H9 (cell line): ENCODE results near the gene GOT1. TPM values are rescaled to one million over a fixed set of nuclear protein-coding genes. Genes with fewer than 3 reads are reported as not detected.

Experiments
- DNase-seq: peaks from one replicate; pipeline ENCODE4 v3.0.0-alpha.2; 2017
- H2AFZ ChIP-seq: one replicate; pipeline ENCODE4 v1.6.1; 2013; ENCODE audit warnings: mild to moderate bottlenecking, low read length, control low read depth, moderate library complexity
- H2AK5ac ChIP-seq: 2 replicates; pipeline ENCODE4 v1.6.1; 2013; ENCODE audit warnings: low read length, control low read depth, mixed read lengths; ENCODE audit not compliant: insufficient read length
- H2BK120ac ChIP-seq: one replicate; pipeline ENCODE4 v1.6.1; 2013; ENCODE audit warnings: low read depth, mild to moderate bottlenecking, low read length, control low read depth, inconsistent platforms; ENCODE audit not compliant: poor library complexity, severe bottlenecking
- H2BK12ac ChIP-seq: 2 replicates; pipeline ENCODE4 v1.6.1; 2013; ENCODE audit warnings: low read length, control low read depth, mixed read lengths, low read depth; ENCODE audit not compliant: insufficient read length
- H2BK15ac ChIP-seq: 2 replicates; pipeline ENCODE4 v1.6.1; 2013; ENCODE audit warnings: low read depth, low read length, control low read depth
- H2BK20ac ChIP-seq: one replicate; pipeline ENCODE4 v1.6.1; 2013; ENCODE audit warnings: low read depth, mild to moderate bottlenecking, low read length, control low read depth, inconsistent platforms; ENCODE audit not compliant: poor library complexity, severe bottlenecking
- H2BK5ac ChIP-seq: 2 replicates; pipeline ENCODE4 v1.6.1; 2013; ENCODE audit warnings: low read length, control low read depth, mixed read lengths; ENCODE audit not compliant: insufficient read length
- H3K14ac ChIP-seq: 2 replicates; pipeline ENCODE4 v1.6.1; 2013; ENCODE audit warnings: low read length, control low read depth; ENCODE audit not compliant: insufficient read depth
- H3K18ac ChIP-seq: 2 replicates; pipeline ENCODE4 v1.6.1; 2013; ENCODE audit warnings: low read depth, mild to moderate bottlenecking, mixed read lengths, low read length, control low read depth; ENCODE audit not compliant: insufficient read length
- H3K23ac ChIP-seq: 2 replicates; pipeline ENCODE4 v1.6.1; 2013; ENCODE audit warnings: low read length, control low read depth, mixed read lengths, low read depth; ENCODE audit not compliant: insufficient read length
- H3K23me2 ChIP-seq: 2 replicates; pipeline ENCODE4 v1.6.1; 2013; ENCODE audit warnings: low read depth, mild to moderate bottlenecking, mixed read lengths, low read length, control low read depth; ENCODE audit not compliant: insufficient read length, poor library complexity, severe bottlenecking
- H3K27ac ChIP-seq: 2 replicates; pipeline ENCODE4 v1.5.1; 2013; ENCODE audit warnings: low read length, control low read depth, mixed read lengths, low read depth; ENCODE audit not compliant: insufficient read length
- H3K27me3 ChIP-seq: 2 replicates; pipeline ENCODE4 v1.6.1; 2013; ENCODE audit warnings: low read length, control low read depth, inconsistent platforms; ENCODE audit not compliant: insufficient read depth
- H3K4ac ChIP-seq: 2 replicates; pipeline ENCODE4 v1.6.1; 2013; ENCODE audit warnings: low read depth, mild to moderate bottlenecking, control low read depth, inconsistent platforms, low read length, moderate library complexity
- H3K4me1 ChIP-seq: 2 replicates; pipeline ENCODE4 v1.6.1; 2013; ENCODE audit warnings: low read length, control low read depth, inconsistent platforms; ENCODE audit not compliant: insufficient read depth
- H3K4me2 ChIP-seq: 2 replicates; pipeline ENCODE4 v1.6.1; 2013; ENCODE audit warnings: low read length, control low read depth, mixed read lengths; ENCODE audit not compliant: insufficient read length, insufficient read depth
- H3K56ac ChIP-seq: 2 replicates; pipeline ENCODE4 v1.6.1; 2013; ENCODE audit warnings: low read depth, mild to moderate bottlenecking, mixed read lengths, low read length, control low read depth; ENCODE audit not compliant: insufficient read length
- H3K79me1 ChIP-seq: 2 replicates; pipeline ENCODE4 v1.6.1; 2013; ENCODE audit warnings: low read depth, mild to moderate bottlenecking, moderate library complexity, low read length, control low read depth, inconsistent platforms; ENCODE audit not compliant: insufficient read depth, poor library complexity, severe bottlenecking
- H3K79me2 ChIP-seq: 2 replicates; pipeline ENCODE4 v1.6.1; 2013; ENCODE audit warnings: low read length, control low read depth, inconsistent platforms; ENCODE audit not compliant: insufficient read depth
- H3K9ac ChIP-seq: 2 replicates; pipeline ENCODE4 v1.6.1; 2013; ENCODE audit warnings: low read length, control low read depth, mixed read lengths; ENCODE audit not compliant: insufficient read length; ENCODE audit errors: extremely low read depth
- H3K9me3 ChIP-seq: one replicate; pipeline ENCODE4 v1.6.1; 2013; ENCODE audit warnings: low read depth, low read length, inconsistent platforms; ENCODE audit not compliant: control insufficient read depth
- H3T11ph ChIP-seq: one replicate; pipeline ENCODE4 v1.6.1; 2013; ENCODE audit warnings: mild to moderate bottlenecking, low read length, control low read depth, inconsistent platforms
- H4K20me1 ChIP-seq: one replicate; pipeline ENCODE4 v1.6.1; 2013; ENCODE audit not compliant: control insufficient read depth, insufficient read length, insufficient read depth
- H4K5ac ChIP-seq: 2 replicates; pipeline ENCODE4 v1.6.1; 2013; ENCODE audit warnings: low read depth, mild to moderate bottlenecking, mixed read lengths, low read length, control low read depth; ENCODE audit not compliant: insufficient read length
- H4K8ac ChIP-seq: replicated peaks from 2 replicates; pipeline ENCODE4 v1.6.1; 2013; ENCODE audit warnings: low read length, control low read depth, mixed read lengths, low read depth; ENCODE audit not compliant: insufficient read length
- H4K91ac ChIP-seq: 2 replicates; pipeline ENCODE4 v1.6.1; 2013; ENCODE audit warnings: low read depth, mild to moderate bottlenecking, moderate library complexity, mixed read lengths, low read length, control low read depth; ENCODE audit not compliant: insufficient read length
- H3K27ac Mint-ChIP-seq, 3 experiments: 2 replicates in 2 of 3; 3 replicates in 1 of 3; pipeline ENCODE4 v1.8.0; 2020 to 2021; ENCODE audit warnings: mixed read lengths in 3 of 3, mild to moderate bottlenecking in 1 of 3, moderate library complexity in 1 of 3
- H3K27me3 Mint-ChIP-seq: 2 replicates; pipeline ENCODE4 v1.8.0; 2021; ENCODE audit warnings: low read depth, mild to moderate bottlenecking, moderate library complexity, mixed read lengths
- H3K36me3 Mint-ChIP-seq, 3 experiments: 2 replicates in 2 of 3; 3 replicates in 1 of 3; pipeline ENCODE4 v1.8.0; 2020 to 2021; ENCODE audit warnings: low read depth in 3 of 3, mixed read lengths in 3 of 3; ENCODE audit not compliant: insufficient read depth in 1 of 3
- H3K4me1 Mint-ChIP-seq, 2 experiments: 2 replicates each; pipeline ENCODE4 v1.8.0; 2020; ENCODE audit warnings: mixed read lengths in 2 of 2
- H3K4me3 Mint-ChIP-seq, 2 experiments: 2 replicates in 1 of 2; 3 replicates in 1 of 2; pipeline ENCODE4 v1.8.0; 2020 to 2021; ENCODE audit warnings: mild to moderate bottlenecking in 2 of 2, mixed read lengths in 2 of 2, moderate library complexity in 1 of 2
- H3K9me3 Mint-ChIP-seq, 2 experiments: 2 replicates in 1 of 2; 3 replicates in 1 of 2; pipeline ENCODE4 v1.8.0; 2020; ENCODE audit warnings: mild to moderate bottlenecking in 2 of 2, mixed read lengths in 2 of 2, moderate library complexity in 1 of 2
- WGBS: extraction: QIAGEN DNeasy Blood & Tissue Kit; methylation state at CpG from one replicate; pipeline ENCODE4 v1.1.7; 2013; ENCODE audit warnings: missing lambda C conversion rate, low lambda C conversion rate, mixed read lengths; ENCODE audit not compliant: insufficient read length; ENCODE audit errors: extremely low coverage; 5-methylcytosine and 5-hydroxymethylcytosine counted together
- total RNA-seq: library from RNA; stranded (reverse); gene quantifications from 2 replicates; pipeline ENCODE4 v1.2.1, GENCODE V29; 2021
- TF ChIP-seq, protein P1 (sequence below): fragments of 200-600 bp; sonication (generic); conservative IDR thresholded peaks from 3 replicates; pipeline ENCODE4 v1.8.0; 2021; ENCODE audit warnings: antibody characterized with exemption, mild to moderate bottlenecking

The GOT1 gene
- total RNA-seq, 1 experiment from 2014 or later, result 43.3 TPM

- H3K23ac ChIP-seq, result no peak overlapping the region
- no peak overlapping the region for H2BK12ac ChIP-seq
- H3K14ac ChIP-seq, result no peak overlapping the region
- Mint-ChIP-seq H3K27me3 (peaks cover 4% of the 10 kb centered on the region), H3K4me3 (no peak overlapping the region), H3K27ac (no peak overlapping the region), H3K4me1 (peaks cover 35 to 46% of the 10 kb centered on the region in 2 experiments), H3K9me3 (no peaks in the 10 kb centered on the region; a peak in 1 of 5 replicates), H3K36me3 (peaks cover 4 to 27% (median 15%) of the 10 kb centered on the region in 3 experiments; a peak in 6 of 7 replicates)
- H3K9me3 ChIP-seq, result no peaks in the 10 kb centered on the region
- H3K18ac ChIP-seq, result no peak overlapping the region
- H3K23me2 ChIP-seq, result no peaks in the 10 kb centered on the region
- no peaks in the 10 kb centered on the region for H3K79me1 ChIP-seq
- no CpG with 5 or more reads among the region's 5 CpGs for WGBS
- H3K9ac ChIP-seq, result no peak overlapping the region
- no peak overlapping the region for H2BK20ac ChIP-seq
- no peak for DNase-seq
- peaks cover 7% of the 10 kb centered on the region; the same call in 1 of the 2 replicates for H3K4me1 ChIP-seq
- no peak overlapping the region for H2AK5ac ChIP-seq
- H3K4ac ChIP-seq, result no peak overlapping the region
- H2BK15ac ChIP-seq, result no peak overlapping the region
- no peak overlapping the region for H3K56ac ChIP-seq
- no peak overlapping the region for H3K4me2 ChIP-seq
- H2BK5ac ChIP-seq, result no peak overlapping the region
- TF ChIP-seq, protein P1, sequence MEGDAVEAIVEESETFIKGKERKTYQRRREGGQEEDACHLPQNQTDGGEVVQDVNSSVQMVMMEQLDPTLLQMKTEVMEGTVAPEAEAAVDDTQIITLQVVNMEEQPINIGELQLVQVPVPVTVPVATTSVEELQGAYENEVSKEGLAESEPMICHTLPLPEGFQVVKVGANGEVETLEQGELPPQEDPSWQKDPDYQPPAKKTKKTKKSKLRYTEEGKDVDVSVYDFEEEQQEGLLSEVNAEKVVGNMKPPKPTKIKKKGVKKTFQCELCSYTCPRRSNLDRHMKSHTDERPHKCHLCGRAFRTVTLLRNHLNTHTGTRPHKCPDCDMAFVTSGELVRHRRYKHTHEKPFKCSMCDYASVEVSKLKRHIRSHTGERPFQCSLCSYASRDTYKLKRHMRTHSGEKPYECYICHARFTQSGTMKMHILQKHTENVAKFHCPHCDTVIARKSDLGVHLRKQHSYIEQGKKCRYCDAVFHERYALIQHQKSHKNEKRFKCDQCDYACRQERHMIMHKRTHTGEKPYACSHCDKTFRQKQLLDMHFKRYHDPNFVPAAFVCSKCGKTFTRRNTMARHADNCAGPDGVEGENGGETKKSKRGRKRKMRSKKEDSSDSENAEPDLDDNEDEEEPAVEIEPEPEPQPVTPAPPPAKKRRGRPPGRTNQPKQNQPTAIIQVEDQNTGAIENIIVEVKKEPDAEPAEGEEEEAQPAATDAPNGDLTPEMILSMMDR, result no peak
- H3K27ac ChIP-seq, result no peak overlapping the region
- no peaks in the 10 kb centered on the region for H3K79me2 ChIP-seq
- no peaks in the 10 kb centered on the region for H3K27me3 ChIP-seq
- H4K91ac ChIP-seq, result no peak overlapping the region
- no peak overlapping the region for H4K8ac ChIP-seq
- H3T11ph ChIP-seq, result no peak overlapping the region
- H2AFZ ChIP-seq, result no peak overlapping the region
- no peak overlapping the region for H2BK120ac ChIP-seq
- no peak overlapping the region for H4K5ac ChIP-seq
- no peaks in the 10 kb centered on the region for H4K20me1 ChIP-seq
Measured at GRCh38 chr10:99393683-99394082, 36.7 kb downstream of the GOT1 start.
